ENCODE measurements around the gene RAB22A.

RAB22A gene, protein sequence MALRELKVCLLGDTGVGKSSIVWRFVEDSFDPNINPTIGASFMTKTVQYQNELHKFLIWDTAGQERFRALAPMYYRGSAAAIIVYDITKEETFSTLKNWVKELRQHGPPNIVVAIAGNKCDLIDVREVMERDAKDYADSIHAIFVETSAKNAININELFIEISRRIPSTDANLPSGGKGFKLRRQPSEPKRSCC

GRCh38 chr20:58309591-58310290 is at the start of gene RAB22A:
Gene RAB22A, plus strand, starts transcription at chr20:58309715. Its CDS starts 262 bp downstream, at chr20:58309977.
- DNase-seq (ENCODE audit: low read depth) = peak; percentile 85

DNA sequence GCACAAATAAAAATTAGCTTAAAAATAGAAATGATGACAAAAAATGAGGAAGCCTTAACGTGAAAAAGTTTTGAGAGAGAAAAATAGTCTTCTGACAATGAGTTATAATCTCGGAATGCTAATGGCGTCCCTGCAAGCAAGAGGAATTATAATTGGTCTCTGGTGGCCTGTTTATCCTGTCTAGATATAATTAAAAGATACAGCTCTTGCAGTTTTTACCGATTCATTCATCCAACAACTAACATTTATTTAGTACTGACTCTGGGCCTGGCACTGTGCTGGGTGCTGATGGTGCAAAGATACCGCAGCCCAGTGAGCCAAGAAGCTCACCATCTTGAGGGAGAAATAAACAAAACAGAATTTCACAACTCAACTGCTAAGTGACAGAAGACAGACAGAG is 49.5 kb upstream of the RAB22A start:
- DNase-seq (ENCODE audit: low read depth) = no peak
- TF ChIP-seq MYC (IDR thresholded peaks at IDR 0.05; ENCODE audit: low read depth, low read length) = no peak
- TF ChIP-seq, protein P1, sequence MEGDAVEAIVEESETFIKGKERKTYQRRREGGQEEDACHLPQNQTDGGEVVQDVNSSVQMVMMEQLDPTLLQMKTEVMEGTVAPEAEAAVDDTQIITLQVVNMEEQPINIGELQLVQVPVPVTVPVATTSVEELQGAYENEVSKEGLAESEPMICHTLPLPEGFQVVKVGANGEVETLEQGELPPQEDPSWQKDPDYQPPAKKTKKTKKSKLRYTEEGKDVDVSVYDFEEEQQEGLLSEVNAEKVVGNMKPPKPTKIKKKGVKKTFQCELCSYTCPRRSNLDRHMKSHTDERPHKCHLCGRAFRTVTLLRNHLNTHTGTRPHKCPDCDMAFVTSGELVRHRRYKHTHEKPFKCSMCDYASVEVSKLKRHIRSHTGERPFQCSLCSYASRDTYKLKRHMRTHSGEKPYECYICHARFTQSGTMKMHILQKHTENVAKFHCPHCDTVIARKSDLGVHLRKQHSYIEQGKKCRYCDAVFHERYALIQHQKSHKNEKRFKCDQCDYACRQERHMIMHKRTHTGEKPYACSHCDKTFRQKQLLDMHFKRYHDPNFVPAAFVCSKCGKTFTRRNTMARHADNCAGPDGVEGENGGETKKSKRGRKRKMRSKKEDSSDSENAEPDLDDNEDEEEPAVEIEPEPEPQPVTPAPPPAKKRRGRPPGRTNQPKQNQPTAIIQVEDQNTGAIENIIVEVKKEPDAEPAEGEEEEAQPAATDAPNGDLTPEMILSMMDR (IDR thresholded peaks at IDR 0.05; ENCODE audit: low read depth, low read length) = no peak
- no peak for TF ChIP-seq POLR2A (IDR thresholded peaks at IDR 0.05; ENCODE audit: extremely low read depth, insufficient read length)
- TF ChIP-seq, protein P2, sequence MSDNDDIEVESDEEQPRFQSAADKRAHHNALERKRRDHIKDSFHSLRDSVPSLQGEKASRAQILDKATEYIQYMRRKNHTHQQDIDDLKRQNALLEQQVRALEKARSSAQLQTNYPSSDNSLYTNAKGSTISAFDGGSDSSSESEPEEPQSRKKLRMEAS (IDR thresholded peaks at IDR 0.05; ENCODE audit: low read depth, low read length) = no peak
- no peak overlapping the region for H3K4me3 ChIP-seq (ENCODE audit: low read depth, low read length)

More at GRCh38 chr20:58309591-58310290, at the start of gene RAB22A:
- TF ChIP-seq, protein P2 (IDR thresholded peaks at IDR 0.05; ENCODE audit: low read depth, low read length) = peak; percentile 26; the same call in 1 of the 2 replicates
- TF ChIP-seq, protein P1 (IDR thresholded peaks at IDR 0.05; ENCODE audit: low read depth, low read length) = no peak
- peak; percentile 80 for TF ChIP-seq POLR2A (IDR thresholded peaks at IDR 0.05; ENCODE audit: extremely low read depth, insufficient read length)
- no peak for TF ChIP-seq MYC (IDR thresholded peaks at IDR 0.05; ENCODE audit: low read depth, low read length)
- H3K4me3 ChIP-seq (ENCODE audit: low read depth, low read length) = peak within 1 kb of the TSS; percentile 86

GRCh38 chr20:58261660-58262059 is 47.9 kb upstream of the RAB22A start:
- TF ChIP-seq, protein P2 (IDR thresholded peaks at IDR 0.05; ENCODE audit: low read depth, low read length) = no peak
- TF ChIP-seq, protein P1 (IDR thresholded peaks at IDR 0.05; ENCODE audit: low read depth, low read length) = no peak
- TF ChIP-seq MYC (IDR thresholded peaks at IDR 0.05; ENCODE audit: low read depth, low read length) (no peak), POLR2A (IDR thresholded peaks at IDR 0.05; ENCODE audit: extremely low read depth, insufficient read length) (no peak)

GRCh38 chr20:58264271-58264670 is 45.2 kb upstream of the RAB22A start:
- TF ChIP-seq MYC (IDR thresholded peaks at IDR 0.05; ENCODE audit: low read depth, low read length) = no peak
- no peak overlapping the region for H3K4me3 ChIP-seq (ENCODE audit: low read depth, low read length)
- no peak for DNase-seq (ENCODE audit: low read depth)

More at GRCh38 chr20:58261660-58262059, 47.9 kb upstream of the RAB22A start:
- no peak for DNase-seq (ENCODE audit: low read depth)
- no peak overlapping the region for H3K4me3 ChIP-seq (ENCODE audit: low read depth, low read length)

DNA sequence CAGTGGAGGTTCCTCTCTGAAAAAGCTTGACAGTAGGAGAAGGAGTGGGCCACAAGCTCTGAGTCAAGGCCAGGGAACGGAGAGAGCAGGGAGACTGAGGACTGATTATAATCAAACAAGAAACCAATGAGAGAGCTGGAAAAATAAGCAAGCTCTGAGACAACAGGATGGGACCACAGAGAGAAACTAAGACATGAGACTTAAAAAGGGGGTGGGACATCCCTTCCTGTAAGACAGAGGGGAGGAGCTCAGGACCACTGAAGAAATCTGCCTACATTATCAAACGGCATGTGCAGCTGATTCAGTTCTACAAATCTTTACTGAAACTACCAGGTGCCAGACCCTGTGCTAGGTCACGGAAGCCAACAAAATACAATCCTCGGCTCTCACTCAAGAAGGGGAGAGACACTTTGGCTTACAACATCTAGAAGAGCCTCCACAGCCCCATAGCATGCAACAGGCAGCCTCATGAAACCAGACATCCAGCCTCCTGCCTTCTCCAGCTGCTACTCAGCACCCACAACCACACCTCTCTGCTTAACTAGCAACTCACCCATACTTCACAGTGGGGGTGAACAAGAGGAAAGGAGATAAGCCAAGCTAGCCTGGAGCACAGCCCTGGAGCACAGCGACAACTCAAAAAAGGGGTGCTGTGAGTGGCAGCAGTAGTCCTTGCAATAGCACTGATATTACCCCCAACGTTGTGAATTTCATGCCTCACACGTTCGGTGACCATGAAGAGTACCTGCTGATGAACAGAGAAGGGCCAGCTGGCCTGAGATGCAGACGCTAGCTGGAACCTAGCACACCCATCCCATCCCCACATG is 41.9 kb upstream of the RAB22A start:
- no peak for TF ChIP-seq MYC (IDR thresholded peaks at IDR 0.05; ENCODE audit: low read depth, low read length)
- TF ChIP-seq, protein P2 (IDR thresholded peaks at IDR 0.05; ENCODE audit: low read depth, low read length) = no peak
- TF ChIP-seq POLR2A (IDR thresholded peaks at IDR 0.05; ENCODE audit: extremely low read depth, insufficient read length) = no peak
- TF ChIP-seq, protein P1 (IDR thresholded peaks at IDR 0.05; ENCODE audit: low read depth, low read length) = no peak
- no peak for DNase-seq (ENCODE audit: low read depth)
- no peak overlapping the region for H3K4me3 ChIP-seq (ENCODE audit: low read depth, low read length)

- H3K4me3 ChIP-seq (ENCODE audit: low read depth, low read length) = no peak overlapping the region
- no peak for DNase-seq (ENCODE audit: low read depth)
- TF ChIP-seq POLR2A (IDR thresholded peaks at IDR 0.05; ENCODE audit: extremely low read depth, insufficient read length) (no peak), MYC (IDR thresholded peaks at IDR 0.05; ENCODE audit: low read depth, low read length) (no peak)
- TF ChIP-seq, protein P1 (IDR thresholded peaks at IDR 0.05; ENCODE audit: low read depth, low read length) = no peak
- TF ChIP-seq, protein P2 (IDR thresholded peaks at IDR 0.05; ENCODE audit: low read depth, low read length) = no peak
Measured at GRCh38 chr20:58268421-58268821, 41.1 kb upstream of the RAB22A start.
